Sigmoid colon (tissue), 7 donors: Measurements from ENCODE around the gene TIMP2. TPM values are rescaled to one million over a fixed set of nuclear protein-coding genes. Genes with fewer than 3 reads are reported as not detected.

Experiments
- DNase-seq: peaks from one replicate; pipeline ENCODE4 v3.0.0-alpha.2; 2019
- H3K27ac ChIP-seq, 4 donors: fragments of 200-600 bp; sonication (generic); one replicate each; pipeline ENCODE4 v1.5.1; 2016 to 2019; ENCODE audit warnings: mild to moderate bottlenecking in 1 of 4
- H3K27me3 ChIP-seq, 3 donors: fragments of 200-600 bp; sonication (generic); one replicate each; pipeline ENCODE4 v1.5.1; 2019; ENCODE audit warnings: mild to moderate bottlenecking in 1 of 3
- H3K36me3 ChIP-seq, 4 donors: fragments of 200-600 bp; sonication (generic); one replicate each; pipeline ENCODE4 v1.5.1; 2016 to 2019
- H3K4me1 ChIP-seq, 4 donors: fragments of 200-600 bp; sonication (generic); one replicate each; pipeline ENCODE4 v1.5.1; 2017 to 2019
- H3K4me3 ChIP-seq, 4 donors: fragments of 200-600 bp; sonication (generic); one replicate each; pipeline ENCODE4 v1.5.1; 2017 to 2019; ENCODE audit warnings: mild to moderate bottlenecking in 2 of 4, moderate library complexity in 1 of 4
- H3K9me3 ChIP-seq, 4 donors: fragments of 200-600 bp in 3 of 4; sonication (generic) in 3 of 4; one replicate each; pipeline versions ENCODE4 v1.5.1 to v1.6.1; 2013 to 2019
- CTCF ChIP-seq, 4 experiments: fragments of 450-650 bp in 3 of 4; fragments of 200-600 bp in 1 of 4; IDR thresholded peaks; one replicate each; pipeline ENCODE4 v1.5.1; 2016 to 2019; ENCODE audit warnings: antibody characterized with exemption in 4 of 4, mild to moderate bottlenecking in 3 of 4, moderate library complexity in 2 of 4
- EP300 ChIP-seq, 4 donors: sonication (generic); formaldehyde crosslinking; IDR thresholded peaks; one replicate each; pipeline ENCODE4 v1.6.1; 2017; ENCODE audit warnings: antibody characterized with exemption in 4 of 4
- POLR2A ChIP-seq, 2 donors: fragments of 450-650 bp; IDR thresholded peaks; one replicate each; pipeline ENCODE4 v1.6.1; 2016; ENCODE audit warnings: antibody characterized with exemption in 2 of 2, mild to moderate bottlenecking in 2 of 2, moderate library complexity in 2 of 2
- POLR2AphosphoS5 ChIP-seq, 4 donors: sonication (generic); formaldehyde crosslinking; IDR thresholded peaks; one replicate each; pipeline ENCODE4 v1.6.1; 2017; ENCODE audit warnings: antibody characterized with exemption in 4 of 4
- WGBS, 2 donors: extraction: QIAGEN DNeasy Blood & Tissue Kit; methylation state at CpG; one replicate each; pipeline ENCODE4 v1.1.7; 2013; 5-methylcytosine and 5-hydroxymethylcytosine counted together
- intact Hi-C: fragments of 100-400 bp; cut with DNase I; formaldehyde crosslinking; loops from one replicate; pipeline ENCODE4 v1.15.1; 2023
- polyA plus RNA-seq, 3 donors: library from polyadenylated mRNA; stranded (reverse); fragments of 200-250 nt; gene quantifications; one replicate each; pipeline ENCODE4 v1.2.3, GENCODE V29; 2013
- total RNA-seq, 4 donors: library from RNA; depleted of rRNA; stranded (reverse); fragments of >200 nt; gene quantifications; one replicate each; pipeline ENCODE4 v1.1.0, GENCODE V29; 2016
- donor health status: healthy with polysubstance abuse.
- donor health status: Bipolar disorder and iron deficiency.
- donor health status: healthy.

The TIMP2 gene
- total and polyA plus RNA-seq, 7 donors, result 16.4 to 227 (median 142) TPM

DNA sequence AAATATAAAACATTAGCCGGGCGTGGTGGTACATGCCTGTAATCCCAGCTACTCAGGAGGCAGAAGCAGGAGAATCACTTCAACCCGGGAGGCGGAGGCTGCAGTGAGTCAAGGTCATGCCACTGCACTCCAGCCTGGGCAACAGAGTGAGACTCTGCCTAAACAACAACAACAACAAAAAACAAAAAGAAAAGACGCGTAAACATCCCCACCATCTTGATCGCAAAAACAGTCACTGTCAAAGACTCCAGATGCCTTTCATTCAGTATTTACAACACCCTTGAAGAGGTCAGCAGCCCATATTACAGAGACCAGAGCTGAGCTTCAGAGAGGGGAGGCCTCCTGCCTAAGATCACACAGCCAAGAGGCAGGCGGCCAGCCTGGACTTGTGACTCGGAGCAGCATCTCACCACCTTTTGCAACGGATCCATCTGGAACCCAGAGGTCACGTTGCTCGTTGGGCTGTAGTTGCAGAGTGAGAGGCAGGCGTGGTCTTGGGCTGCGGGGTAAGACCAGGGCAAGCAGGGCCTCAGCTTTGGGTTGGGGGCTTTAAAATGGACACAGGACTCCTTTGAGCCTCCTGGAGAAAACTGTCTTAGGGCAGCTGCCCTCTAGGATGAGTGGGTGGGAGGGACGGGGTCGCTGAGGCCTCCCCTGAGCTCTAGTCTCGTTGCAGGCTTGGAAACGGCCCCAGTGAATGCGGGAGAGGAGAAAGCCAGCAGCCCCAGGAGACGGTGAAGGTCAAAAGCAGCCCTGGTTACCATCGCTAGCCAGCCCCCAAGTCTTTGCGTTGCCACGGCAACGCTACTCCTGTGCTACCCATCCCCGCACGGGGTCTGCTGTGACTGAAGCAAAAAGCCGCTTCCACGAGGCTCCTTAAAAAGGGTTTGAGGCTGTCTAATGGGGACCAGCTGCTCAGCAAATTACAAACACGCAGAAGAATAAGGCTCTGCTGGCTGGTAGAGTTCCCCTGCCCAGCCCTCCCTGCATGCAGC, 28.5 kb upstream of the TIMP2 start:
- Histone ChIP-seq H3K4me1 (peaks cover 0 to 15% (median 13%) of the 10 kb centered on the region in 4 donors), H3K4me3 (no peak overlapping the region), H3K27me3 (no peaks in the 10 kb centered on the region), H3K36me3 (no peaks in the 10 kb centered on the region), H3K9me3 (peaks cover 0 to 9% (median 4%) of the 10 kb centered on the region in 4 donors), H3K27ac (no peak overlapping the region)
- peak; percentile 78 for DNase-seq
- TF ChIP-seq CTCF (IDR thresholded peaks at IDR 0.05) (no peak), POLR2A (IDR thresholded peaks at IDR 0.05) (no peak), POLR2AphosphoS5 (IDR thresholded peaks at IDR 0.05) (no peak), EP300 (IDR thresholded peaks at IDR 0.05) (no peak)
- WGBS, 2 donors, result 80% methylated on average over 29 of the region's 29 CpGs
- intact Hi-C loops, result no loop called here

- Histone ChIP-seq H3K9me3 (peaks cover 0 to 9% (median 4%) of the 10 kb centered on the region in 4 donors), H3K27ac (peak overlapping the region; percentile 49 to 59 (median 56)), H3K27me3 (no peaks in the 10 kb centered on the region), H3K4me1 (peaks cover 0 to 15% (median 13%) of the 10 kb centered on the region in 4 donors), H3K4me3 (no peak overlapping the region), H3K36me3 (no peaks in the 10 kb centered on the region)
- TF ChIP-seq CTCF (IDR thresholded peaks at IDR 0.05), result no peak
- TF ChIP-seq EP300 (IDR thresholded peaks at IDR 0.05), result no peak
- TF ChIP-seq POLR2AphosphoS5 (IDR thresholded peaks at IDR 0.05), result no peak
- no peak for TF ChIP-seq POLR2A (IDR thresholded peaks at IDR 0.05)
- WGBS, 2 donors, result 84 to 86% methylated on average over 10 of the region's 10 CpGs
- intact Hi-C loops, result no loop called here
- peak; percentile 65 for DNase-seq
Measured at GRCh38 chr17:78952706-78953105, 27.5 kb upstream of the TIMP2 start.

GRCh38 chr17:78951967-78952551, 26.9 kb upstream of the TIMP2 start:
- H3K9me3 ChIP-seq, result peaks cover 0 to 9% (median 4%) of the 10 kb centered on the region in 4 donors
- H3K27me3 ChIP-seq, result no peaks in the 10 kb centered on the region
- H3K4me3 ChIP-seq, result no peak overlapping the region
- peak; percentile 69 for DNase-seq
- no peak for TF ChIP-seq EP300 (IDR thresholded peaks at IDR 0.05)
- TF ChIP-seq POLR2AphosphoS5 (IDR thresholded peaks at IDR 0.05), result no peak
- no peak for TF ChIP-seq POLR2A (IDR thresholded peaks at IDR 0.05)
- no peak for TF ChIP-seq CTCF (IDR thresholded peaks at IDR 0.05)
- intact Hi-C loops, result no loop called here
- peak overlapping the region; percentile 49 to 59 (median 56) for H3K27ac ChIP-seq
- H3K4me1 ChIP-seq, result peaks cover 0 to 15% (median 13%) of the 10 kb centered on the region in 4 donors
- WGBS, 2 donors, result 30 to 46% methylated on average over 12 of the region's 12 CpGs
- H3K36me3 ChIP-seq, result no peaks in the 10 kb centered on the region

DNA sequence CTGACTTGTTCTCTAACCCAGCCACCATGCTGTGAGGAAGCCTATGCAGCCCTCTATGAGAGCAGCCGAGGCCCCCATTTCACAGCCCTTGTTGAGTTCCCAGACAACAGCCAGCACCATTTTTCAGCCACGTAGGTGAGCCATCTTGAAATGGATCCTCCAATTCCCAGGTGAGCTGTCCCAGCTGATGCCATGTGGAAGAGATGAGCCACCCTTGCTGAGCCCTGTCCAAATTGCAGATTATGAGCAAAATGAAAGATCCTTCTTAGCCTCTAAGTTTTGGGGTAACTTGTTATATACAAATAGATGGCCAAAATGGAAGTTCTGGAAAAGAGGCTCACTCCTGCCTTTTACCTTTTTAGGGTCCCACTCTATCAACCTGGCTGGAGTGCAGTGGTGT, 25.7 kb upstream of the TIMP2 start:
- intact Hi-C loops, result no loop called here
- Histone ChIP-seq H3K27me3 (no peaks in the 10 kb centered on the region), H3K36me3 (no peaks in the 10 kb centered on the region), H3K9me3 (peaks cover 0 to 9% (median 4%) of the 10 kb centered on the region in 4 donors), H3K27ac (no peak overlapping the region), H3K4me3 (no peak overlapping the region), H3K4me1 (peaks cover 0 to 15% (median 13%) of the 10 kb centered on the region in 4 donors)
- 91 to 92% methylated on average over 2 of the region's 2 CpGs for WGBS, 2 donors
- DNase-seq, result no peak
- TF ChIP-seq EP300 (IDR thresholded peaks at IDR 0.05), result no peak
- no peak for TF ChIP-seq CTCF (IDR thresholded peaks at IDR 0.05)
- TF ChIP-seq POLR2A (IDR thresholded peaks at IDR 0.05), result no peak
- TF ChIP-seq POLR2AphosphoS5 (IDR thresholded peaks at IDR 0.05), result no peak
